Neural cell (in vitro differentiated cells): ENCODE results near the gene RFX4. TPM values are rescaled to one million over a fixed set of nuclear protein-coding genes. Genes with fewer than 3 reads are reported as not detected.

Experiments used
- H2AFZ ChIP-seq: fragments of 200-600, 300-800 bp; sonication (generic), shearing (Covaris generic); 2 replicates; pipeline ENCODE4 v1.6.0; 2014; ENCODE audit warnings: low read depth, mild to moderate bottlenecking, antibody characterized with exemption, low read length, moderate library complexity
- H3F3A ChIP-seq: fragments of 200-600 bp; shearing (Covaris generic); 2 replicates; pipeline ENCODE4 v1.6.1; 2016; ENCODE audit warnings: mild to moderate bottlenecking, moderate library complexity, mixed read lengths, antibody characterized with exemption, low read length; ENCODE audit not compliant: insufficient read depth, poor library complexity, severe bottlenecking
- H3K27ac ChIP-seq: fragments of 200-600, 300-800 bp; sonication (generic), shearing (Covaris generic); 2 replicates; pipeline ENCODE4 v1.5.1; 2014; ENCODE audit warnings: mild to moderate bottlenecking, low read length, moderate library complexity
- H3K27me3 ChIP-seq: fragments of 300-800, 200-600 bp; sonication (generic), shearing (Covaris generic); 2 replicates; pipeline ENCODE4 v1.6.0; 2014; ENCODE audit warnings: mild to moderate bottlenecking, low read depth, low read length, moderate library complexity; ENCODE audit not compliant: insufficient read depth
- H3K36me3 ChIP-seq: fragments of 300-800, 200-600 bp; sonication (generic), shearing (Covaris generic); 2 replicates; pipeline ENCODE4 v1.5.1; 2014; ENCODE audit warnings: mild to moderate bottlenecking, antibody characterized with exemption, low read length, moderate library complexity; ENCODE audit not compliant: insufficient read depth
- H3K4me2 ChIP-seq: fragments of 300-800, 200-600 bp; sonication (generic), shearing (Covaris generic); 2 replicates; pipeline ENCODE4 v1.6.0; 2014; ENCODE audit warnings: mild to moderate bottlenecking, low read length
- H3K4me3 ChIP-seq: fragments of 300-800, 200-600 bp; sonication (generic), shearing (Covaris generic); 2 replicates; pipeline ENCODE4 v1.5.1; 2014; ENCODE audit warnings: mild to moderate bottlenecking, low read length, moderate library complexity
- H3K79me2 ChIP-seq: fragments of 200-600 bp; shearing (Covaris generic); replicated peaks from 2 replicates; pipeline ENCODE4 v1.6.0; 2014; ENCODE audit warnings: mild to moderate bottlenecking, low read length, moderate library complexity; ENCODE audit not compliant: insufficient read depth
- H3K9ac ChIP-seq: fragments of 300-800, 200-600 bp; sonication (generic), shearing (Covaris generic); 2 replicates; pipeline ENCODE4 v1.6.1; 2016; ENCODE audit warnings: mild to moderate bottlenecking, low read length, mixed read lengths
- H3K9me2 ChIP-seq: fragments of 200-600 bp; shearing (Covaris generic); 2 replicates; pipeline ENCODE4 v1.6.1; 2016; ENCODE audit warnings: mild to moderate bottlenecking, low read length, mixed read lengths; ENCODE audit not compliant: insufficient read depth
- H3K9me3 ChIP-seq: fragments of 200-600, 300-800 bp; sonication (generic), shearing (Covaris generic); 2 replicates; pipeline ENCODE4 v1.6.1; 2016; ENCODE audit warnings: mild to moderate bottlenecking, mixed run types, low read length, moderate library complexity, mixed read lengths
- H4K20me1 ChIP-seq: fragments of 200-600 bp; shearing (Covaris generic); 2 replicates; pipeline ENCODE4 v1.6.1; 2016; ENCODE audit warnings: mild to moderate bottlenecking, mixed run types; ENCODE audit not compliant: insufficient read depth
- EP300 ChIP-seq: fragments of 450-650 bp; conservative IDR thresholded peaks from 2 replicates; pipeline ENCODE4 v1.6.1; 2014; ENCODE audit warnings: antibody characterized with exemption, mild to moderate bottlenecking, moderate library complexity; ENCODE audit not compliant: poor library complexity, severe bottlenecking
- EZH2 ChIP-seq: fragments of 200-600, 300-800 bp; shearing (Covaris generic), sonication (generic); IDR thresholded peaks from 2 replicates; pipeline ENCODE4 v1.6.1; 2014; ENCODE audit warnings: antibody characterized with exemption, low read length, borderline replicate concordance, mild to moderate bottlenecking; ENCODE audit not compliant: insufficient read depth, poor library complexity, severe bottlenecking
- POLR2AphosphoS5 ChIP-seq: IDR thresholded peaks from 2 replicates; pipeline ENCODE4 v1.6.1; 2012
- RAD21 ChIP-seq: fragments of 450-650 bp; conservative IDR thresholded peaks from 2 replicates; pipeline ENCODE4 v1.6.1; 2014; ENCODE audit warnings: antibody characterized with exemption, mild to moderate bottlenecking, moderate library complexity
- REST ChIP-seq: IDR thresholded peaks from 2 replicates; pipeline ENCODE4 v1.6.1; 2012; ENCODE audit warnings: borderline replicate concordance
- SMC3 ChIP-seq: fragments of 450-650 bp; conservative IDR thresholded peaks from 2 replicates; pipeline ENCODE4 v1.6.1; 2014; ENCODE audit warnings: antibody characterized with exemption, mild to moderate bottlenecking, moderate library complexity; ENCODE audit not compliant: poor library complexity
- TAF1 ChIP-seq: IDR thresholded peaks from 2 replicates; pipeline ENCODE4 v1.6.1; 2012; ENCODE audit warnings: low read depth
- polyA plus RNA-seq: library from polyadenylated mRNA; depleted of rRNA; stranded (reverse); fragments of >200 nt; gene quantifications from 2 replicates; pipeline ENCODE4 v1.2.3, GENCODE V29; 2014

RFX4 gene
- polyA plus RNA-seq, 1 donor from 2014 or later, result 0.22 TPM

DNA sequence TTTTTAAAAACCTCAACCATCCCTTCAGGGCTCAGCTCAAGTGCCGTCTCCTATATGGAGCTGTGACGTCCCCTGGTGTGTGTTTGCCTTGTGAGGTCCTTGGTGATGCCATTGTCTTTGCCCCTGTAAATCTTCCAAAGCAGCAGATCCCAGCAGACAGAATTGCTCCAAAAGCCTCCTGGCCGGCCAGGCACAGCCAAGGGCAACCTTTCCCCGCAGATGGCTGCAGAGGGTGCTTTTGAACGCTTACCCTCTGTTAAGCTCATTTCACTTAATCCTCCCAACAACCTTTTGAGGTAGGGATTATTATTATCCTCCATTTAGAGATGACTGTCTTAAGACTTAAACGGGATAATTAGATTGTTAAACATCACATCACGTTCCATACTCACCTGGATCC, 51.4 kb downstream of the RFX4 start:
- Histone ChIP-seq H3K9me2 (no peaks in the 10 kb centered on the region), H3K36me3 (no peaks in the 10 kb centered on the region), H3K27me3 (no peaks in the 10 kb centered on the region), H3K27ac (no peak overlapping the region), H3K9ac (no peak overlapping the region), H2AFZ (no peak overlapping the region), H3K79me2 (no peaks in the 10 kb centered on the region), H4K20me1 (no peaks in the 10 kb centered on the region), H3K4me2 (no peak overlapping the region), H3F3A (no peaks in the 10 kb centered on the region), H3K4me3 (no peak overlapping the region), H3K9me3 (no peaks in the 10 kb centered on the region)
- no peak for TF ChIP-seq SMC3

- H3K9me3 ChIP-seq, result no peaks in the 10 kb centered on the region
- no peaks in the 10 kb centered on the region for H3F3A ChIP-seq
- no peaks in the 10 kb centered on the region for H3K79me2 ChIP-seq
- H3K4me3 ChIP-seq, result no peak overlapping the region
- H3K9ac ChIP-seq, result no peak overlapping the region
- H3K27me3 ChIP-seq, result no peaks in the 10 kb centered on the region
- H3K36me3 ChIP-seq, result no peaks in the 10 kb centered on the region
- H3K4me2 ChIP-seq, result no peak overlapping the region
- H3K27ac ChIP-seq, result no peak overlapping the region
- H4K20me1 ChIP-seq, result no peaks in the 10 kb centered on the region
- no peaks in the 10 kb centered on the region for H3K9me2 ChIP-seq
- TF ChIP-seq TAF1, result no peak
- TF ChIP-seq POLR2AphosphoS5, result no peak
- TF ChIP-seq EZH2, result no peak
- no peak for TF ChIP-seq SMC3
- TF ChIP-seq EP300, result no peak
- TF ChIP-seq REST, result no peak
- no peak for TF ChIP-seq RAD21
- no peak overlapping the region for H2AFZ ChIP-seq
These were observed 60.2 kb downstream of the RFX4 start for GRCh38 chr12:106643000-106643399.

DNA sequence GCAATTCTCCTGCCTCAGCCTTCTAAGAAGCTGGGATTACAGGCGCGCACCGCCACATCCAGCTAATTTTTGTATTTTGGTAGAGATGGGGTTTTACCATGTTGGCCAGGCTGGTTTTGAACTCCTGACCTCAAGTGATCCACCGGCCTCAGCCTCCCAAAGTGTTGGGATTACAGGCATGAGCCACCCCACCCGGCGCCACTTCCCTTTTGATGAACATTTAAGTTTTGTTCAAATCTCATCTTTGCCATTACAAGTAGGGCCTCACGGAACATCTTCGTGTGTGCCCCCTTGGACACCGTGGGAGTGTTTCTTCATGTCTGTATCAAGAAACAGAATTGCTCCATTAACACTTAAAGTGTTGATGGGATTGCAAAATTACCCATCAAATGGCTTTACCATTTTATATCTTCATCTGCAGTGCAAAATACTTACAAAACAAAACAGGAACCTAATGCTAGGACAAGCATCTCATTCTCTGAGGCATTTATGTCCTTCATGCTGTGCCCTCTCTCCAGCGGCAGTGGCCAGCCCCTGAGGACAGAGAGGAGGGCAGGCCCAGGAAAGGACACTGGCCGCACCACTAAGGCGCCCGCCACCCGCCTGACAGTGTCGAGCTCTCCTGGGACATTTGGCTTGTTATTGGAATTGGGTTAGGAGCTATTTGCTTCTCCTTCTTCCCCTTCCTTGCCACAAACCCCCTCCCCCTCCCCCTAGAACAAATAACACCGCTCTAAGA, 61.7 kb downstream of the RFX4 start:
- H3K4me3 ChIP-seq, result no peak overlapping the region

More for the DNA sequence above, 61.7 kb downstream of the RFX4 start:
- Histone ChIP-seq H3K27ac (no peak overlapping the region), H3K4me2 (no peak overlapping the region), H3K79me2 (no peaks in the 10 kb centered on the region), H2AFZ (no peak overlapping the region), H3K9me3 (no peaks in the 10 kb centered on the region), H3K36me3 (no peaks in the 10 kb centered on the region), H3K9ac (no peak overlapping the region), H3K27me3 (no peaks in the 10 kb centered on the region), H3F3A (no peaks in the 10 kb centered on the region), H3K9me2 (no peaks in the 10 kb centered on the region), H4K20me1 (no peaks in the 10 kb centered on the region)
- TF ChIP-seq TAF1, result no peak
